Subcutaneous adipose tissue (tissue), 4 donors: ENCODE measurements around the gene EFCAB6. TPM values are rescaled to one million over a fixed set of nuclear protein-coding genes. Genes with fewer than 3 reads are reported as not detected.

Experiments used
- CTCF ChIP-seq: fragments of 450-650 bp; IDR thresholded peaks from one replicate; pipeline ENCODE4 v1.5.1; 2016; ENCODE audit warnings: low read depth, mild to moderate bottlenecking, control low read depth, antibody characterized with exemption, moderate library complexity
- total RNA-seq, 4 donors: library from RNA; depleted of rRNA; stranded (reverse); fragments of >200 nt; gene quantifications; one replicate each; pipeline ENCODE4 v1.1.0, GENCODE V29; 2016

The EFCAB6 gene
- total RNA-seq, 4 donors from 2014 or later = 2.1 to 4.0 (median 2.4) TPM

- TF ChIP-seq CTCF = no peak
Observed at GRCh38 chr22:43487311-43488030, 324.6 kb downstream of the EFCAB6 start.

GRCh38 chr22:43485502-43486089, 326.5 kb downstream of the EFCAB6 start:
- no peak for TF ChIP-seq CTCF

- no peak for TF ChIP-seq CTCF
Observed at GRCh38 chr22:43484227-43484626, 327.9 kb downstream of the EFCAB6 start.

GRCh38 chr22:43483669-43484068, 328.4 kb downstream of the EFCAB6 start:
- no peak for TF ChIP-seq CTCF

- no peak for TF ChIP-seq CTCF
Observed at GRCh38 chr22:43483266-43483665, 328.8 kb downstream of the EFCAB6 start.

GRCh38 chr22:43482318-43482625, 329.8 kb downstream of the EFCAB6 start:
- no peak for TF ChIP-seq CTCF

- TF ChIP-seq CTCF = no peak
Observed at GRCh38 chr22:43481568-43482317, 330.4 kb downstream of the EFCAB6 start.
